Hippocampal formation (tissue), 2 donors: ENCODE results near the gene PARD3B.

ENCODE experiments used
- DNase-seq, 2 donors: peaks; one replicate each; lab custom pipeline; 2025; lab: John Stamatoyannopoulos, UW

The PARD3B gene

GRCh38 chr2:205010196-205010595 lies 464.9 kb downstream of the PARD3B start:
- DNase-seq, result no peak

- no peak for DNase-seq
Observed at GRCh38 chr2:205011031-205011430, 465.8 kb downstream of the PARD3B start.

- no peak for DNase-seq
Observed at GRCh38 chr2:205012961-205013360, 467.7 kb downstream of the PARD3B start.

- DNase-seq, result no peak
Observed at GRCh38 chr2:205013586-205013985, 468.3 kb downstream of the PARD3B start.

GRCh38 chr2:205014201-205014600 lies 468.9 kb downstream of the PARD3B start:
- no peak for DNase-seq

- peak in 1 of 2 donors; percentile 25 for DNase-seq
Observed at GRCh38 chr2:205017381-205017780, 472.1 kb downstream of the PARD3B start.

- no peak for DNase-seq
Observed at GRCh38 chr2:205017912-205018311, 472.6 kb downstream of the PARD3B start.

- DNase-seq, result no peak
Observed at GRCh38 chr2:205020673-205021072, 475.4 kb downstream of the PARD3B start.

- DNase-seq, result peak in 1 of 2 donors; percentile 28
Observed at GRCh38 chr2:205022841-205023240, 477.6 kb downstream of the PARD3B start.

- peak; percentile 28 to 53 for DNase-seq
Observed at GRCh38 chr2:205024822-205025518, 479.7 kb downstream of the PARD3B start.

GRCh38 chr2:205025580-205026240 lies 480.4 kb downstream of the PARD3B start:
- DNase-seq, result no peak

- no peak for DNase-seq
Observed at GRCh38 chr2:205030695-205031094, 485.4 kb downstream of the PARD3B start.

GRCh38 chr2:205032093-205032551 lies 486.8 kb downstream of the PARD3B start:
- no peak for DNase-seq

- no peak for DNase-seq
Observed at GRCh38 chr2:205033431-205033830, 488.2 kb downstream of the PARD3B start.

GRCh38 chr2:205034034-205034433 lies 488.8 kb downstream of the PARD3B start:
- no peak for DNase-seq

GRCh38 chr2:205040323-205040722 lies 495.0 kb downstream of the PARD3B start:
- no peak for DNase-seq

- no peak for DNase-seq
Observed at GRCh38 chr2:205041472-205042130, 496.3 kb downstream of the PARD3B start.

GRCh38 chr2:205043285-205043684 lies 498.0 kb downstream of the PARD3B start:
- DNase-seq, result no peak

- DNase-seq, result no peak
Observed at GRCh38 chr2:205045706-205046105, 500.4 kb downstream of the PARD3B start.

- no peak for DNase-seq
Observed at GRCh38 chr2:205047273-205047839, 502.1 kb downstream of the PARD3B start.

GRCh38 chr2:205051417-205051816 lies 506.1 kb downstream of the PARD3B start:
- no peak for DNase-seq

- DNase-seq, result no peak
Observed at GRCh38 chr2:205052781-205053180, 507.5 kb downstream of the PARD3B start.
